ENCODE data around the gene SURF1.

The SURF1 gene

GRCh38 chr9:133342570-133342969 lies 13.7 kb downstream of the SURF1 start:
- TF ChIP-seq MYC (IDR thresholded peaks at IDR 0.05; ENCODE audit: low read depth, low read length) (no peak), CTCF (IDR thresholded peaks at IDR 0.05; ENCODE audit: low read depth, low read length) (peak; percentile 22)
- no peak overlapping the region for H3K4me3 ChIP-seq (ENCODE audit: low read depth, low read length)
- DNase-seq (ENCODE audit: low read depth) = peak; percentile 39

GRCh38 chr9:133342069-133342406 lies 14.2 kb downstream of the SURF1 start:
- TF ChIP-seq POLR2A (IDR thresholded peaks at IDR 0.05; ENCODE audit: extremely low read depth, insufficient read length) (no peak), MYC (IDR thresholded peaks at IDR 0.05; ENCODE audit: low read depth, low read length) (no peak), CTCF (IDR thresholded peaks at IDR 0.05; ENCODE audit: low read depth, low read length) (peak; percentile 31), MAX (IDR thresholded peaks at IDR 0.05; ENCODE audit: low read depth, low read length) (no peak)
- DNase-seq (ENCODE audit: low read depth) = no peak
- no peak overlapping the region for H3K4me3 ChIP-seq (ENCODE audit: low read depth, low read length)

GRCh38 chr9:133341369-133342068 lies 14.8 kb downstream of the SURF1 start:
- peak; percentile 77 for DNase-seq (ENCODE audit: low read depth)
- peak; percentile 96 for TF ChIP-seq MAX (IDR thresholded peaks at IDR 0.05; ENCODE audit: low read depth, low read length)
- TF ChIP-seq MYC (IDR thresholded peaks at IDR 0.05; ENCODE audit: low read depth, low read length) = peak; percentile 95
- TF ChIP-seq CTCF (IDR thresholded peaks at IDR 0.05; ENCODE audit: low read depth, low read length) = no peak
- no peak overlapping the region for H3K4me3 ChIP-seq (ENCODE audit: low read depth, low read length)

- H3K4me3 ChIP-seq (ENCODE audit: low read depth, low read length) = no peak overlapping the region
- TF ChIP-seq MYC (IDR thresholded peaks at IDR 0.05; ENCODE audit: low read depth, low read length) = no peak
- no peak for TF ChIP-seq CTCF (IDR thresholded peaks at IDR 0.05; ENCODE audit: low read depth, low read length)
- no peak for TF ChIP-seq POLR2A (IDR thresholded peaks at IDR 0.05; ENCODE audit: extremely low read depth, insufficient read length)
- TF ChIP-seq MAX (IDR thresholded peaks at IDR 0.05; ENCODE audit: low read depth, low read length) = no peak
- no peak for DNase-seq (ENCODE audit: low read depth)
Measured at GRCh38 chr9:133340916-133341315, 15.4 kb downstream of the SURF1 start.

GRCh38 chr9:133340256-133340655 lies 16.0 kb downstream of the SURF1 start:
- peak; percentile 91 for TF ChIP-seq MYC (IDR thresholded peaks at IDR 0.05; ENCODE audit: low read depth, low read length)
- no peak for TF ChIP-seq CTCF (IDR thresholded peaks at IDR 0.05; ENCODE audit: low read depth, low read length)
- peak; percentile 89 for TF ChIP-seq MAX (IDR thresholded peaks at IDR 0.05; ENCODE audit: low read depth, low read length)
- no peak for TF ChIP-seq POLR2A (IDR thresholded peaks at IDR 0.05; ENCODE audit: extremely low read depth, insufficient read length)

GRCh38 chr9:133339641-133340040 lies 16.6 kb downstream of the SURF1 start:
- DNase-seq (ENCODE audit: low read depth) = no peak
- H3K4me3 ChIP-seq (ENCODE audit: low read depth, low read length) = no peak overlapping the region
- TF ChIP-seq MAX (IDR thresholded peaks at IDR 0.05; ENCODE audit: low read depth, low read length) (no peak), CTCF (IDR thresholded peaks at IDR 0.05; ENCODE audit: low read depth, low read length) (no peak), POLR2A (IDR thresholded peaks at IDR 0.05; ENCODE audit: extremely low read depth, insufficient read length) (no peak), MYC (IDR thresholded peaks at IDR 0.05; ENCODE audit: low read depth, low read length) (no peak)

More at GRCh38 chr9:133340256-133340655, 16.0 kb downstream of the SURF1 start:
- peak; percentile 68 for DNase-seq (ENCODE audit: low read depth)
- no peak overlapping the region for H3K4me3 ChIP-seq (ENCODE audit: low read depth, low read length)

Measured in NB4 (cell line).